Activated CD8-positive, alpha-beta memory T cell treated with anti-CD3 and anti-CD28 coated beads, Interleukin-2, amount 50 U/mL, for 48 hours (primary cell): ENCODE data around the gene MYPN.
"Not testable (repeated sequence)": the region's sequence is repeated elsewhere in the genome, so short reads cannot be mapped to it uniquely, and the experiment has no call there.

Source experiments
- DNase-seq: peaks from one replicate; pipeline ENCODE4 v3.0.0-alpha.2; 2020

MYPN gene

DNA sequence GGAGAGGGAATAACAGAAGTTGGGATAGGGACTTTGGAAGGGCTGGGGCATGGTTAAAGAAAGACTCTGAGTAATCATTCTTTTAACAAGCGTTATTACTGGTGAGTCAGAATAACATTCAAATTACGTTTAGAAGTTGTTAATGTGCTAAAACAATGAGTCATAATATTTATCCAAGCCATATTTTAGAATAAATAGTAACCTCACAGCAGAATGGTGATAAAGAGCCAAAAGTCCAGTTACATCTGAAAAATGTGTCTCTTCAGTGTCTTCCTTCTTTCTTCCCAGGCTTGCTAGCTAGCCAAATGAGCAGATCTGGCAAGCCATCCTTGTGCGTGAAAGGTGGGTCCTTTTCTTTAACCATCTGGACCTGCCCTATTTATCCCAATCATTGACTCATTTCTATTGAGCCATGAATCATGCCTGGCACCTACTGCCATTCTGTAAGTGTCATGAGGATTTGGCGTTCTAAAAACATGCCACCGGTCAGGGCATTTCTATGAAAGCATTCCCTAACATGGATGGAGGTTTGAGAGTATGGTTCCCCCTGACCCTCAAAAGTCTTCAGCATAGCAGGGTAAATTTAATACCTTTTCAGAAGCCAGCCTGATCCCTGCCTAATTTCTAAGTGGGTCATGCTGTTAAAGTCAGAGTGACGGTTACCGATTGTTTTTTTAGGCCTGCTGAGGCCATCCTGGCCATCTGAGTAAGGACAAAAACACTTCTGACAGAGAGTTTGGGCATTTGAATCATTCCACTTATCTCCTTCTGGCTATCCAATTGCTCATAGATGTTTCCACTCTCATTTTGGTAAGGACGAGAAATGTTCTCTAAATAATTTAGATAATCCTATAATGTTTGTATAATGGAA is 26.9 kb downstream of the MYPN start:
- no peak for DNase-seq

DNA sequence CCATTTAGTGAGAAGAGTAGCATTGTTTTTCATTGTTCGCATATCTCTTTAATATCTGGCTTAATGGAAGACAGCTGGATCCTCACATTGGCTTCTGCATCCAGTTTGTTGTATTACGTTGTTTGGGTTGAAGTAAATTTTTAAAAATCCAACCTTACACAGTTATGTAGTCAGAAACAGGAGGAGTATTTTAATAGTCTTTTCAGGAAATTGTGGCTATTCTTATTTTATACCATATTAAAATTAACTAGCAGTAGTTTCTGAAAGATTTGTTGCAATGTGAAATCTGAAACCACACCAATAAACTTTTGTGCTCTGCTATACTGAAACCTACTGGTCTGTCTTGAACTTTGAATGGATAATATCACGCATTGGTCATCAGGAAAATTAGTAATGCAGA is 27.9 kb downstream of the MYPN start:
- no peak for DNase-seq

DNA sequence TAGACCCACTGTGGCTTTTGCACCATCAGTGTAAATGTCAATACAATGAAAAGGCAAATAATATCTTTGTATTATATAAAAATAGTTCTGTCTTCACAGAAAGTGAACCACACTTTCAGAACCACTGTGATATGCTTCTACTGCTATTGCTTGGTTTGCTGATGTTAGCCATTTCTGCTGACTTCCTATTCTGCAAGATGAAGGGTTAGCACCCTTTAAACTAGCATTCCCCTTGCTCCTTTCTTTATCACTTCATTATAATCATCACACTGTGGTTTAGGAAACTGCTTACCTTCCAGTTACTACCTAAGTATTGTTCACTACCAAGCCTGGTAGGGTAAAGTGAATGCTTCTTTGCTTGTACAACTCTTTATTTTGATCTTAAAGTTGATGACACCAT is 29.2 kb downstream of the MYPN start:
- DNase-seq, result no peak

DNA sequence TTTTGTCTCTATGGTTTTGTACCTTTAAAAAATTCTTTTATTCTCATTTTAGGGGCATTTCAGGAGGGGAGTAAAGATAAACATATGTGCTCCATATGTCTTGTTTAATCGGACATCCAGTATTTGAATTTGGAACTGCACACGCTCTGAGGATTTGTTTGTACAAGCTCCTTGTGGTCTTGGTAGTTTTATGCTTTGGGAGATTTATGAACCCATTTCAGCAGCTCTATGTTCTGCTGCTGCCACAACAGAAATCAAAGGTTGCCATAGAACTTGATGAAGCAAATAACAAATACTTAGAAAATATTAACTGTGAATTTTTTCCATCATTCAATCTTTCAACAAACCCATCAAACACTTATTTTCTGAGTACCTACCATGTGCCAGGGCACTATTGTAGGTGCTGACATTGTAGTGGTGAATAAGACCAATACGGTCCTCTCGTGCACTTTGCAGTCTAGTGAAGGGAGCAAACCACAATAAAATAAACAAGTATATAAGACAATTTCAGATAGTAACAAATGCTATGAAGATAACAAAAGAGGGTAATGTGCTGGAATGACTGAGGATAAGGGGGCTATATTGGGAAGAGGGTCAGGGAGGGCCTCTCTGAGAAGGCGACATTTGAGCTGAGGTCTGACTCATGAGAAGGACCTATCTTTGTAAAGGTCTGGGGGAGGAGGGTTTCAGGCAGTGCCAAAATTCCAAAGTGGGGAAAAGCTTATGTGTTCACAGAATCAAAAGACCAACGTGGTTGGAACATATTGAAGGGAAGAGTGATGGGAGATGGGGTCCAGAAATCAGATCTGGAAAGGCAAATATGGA is 30.4 kb downstream of the MYPN start:
- no peak for DNase-seq

DNA sequence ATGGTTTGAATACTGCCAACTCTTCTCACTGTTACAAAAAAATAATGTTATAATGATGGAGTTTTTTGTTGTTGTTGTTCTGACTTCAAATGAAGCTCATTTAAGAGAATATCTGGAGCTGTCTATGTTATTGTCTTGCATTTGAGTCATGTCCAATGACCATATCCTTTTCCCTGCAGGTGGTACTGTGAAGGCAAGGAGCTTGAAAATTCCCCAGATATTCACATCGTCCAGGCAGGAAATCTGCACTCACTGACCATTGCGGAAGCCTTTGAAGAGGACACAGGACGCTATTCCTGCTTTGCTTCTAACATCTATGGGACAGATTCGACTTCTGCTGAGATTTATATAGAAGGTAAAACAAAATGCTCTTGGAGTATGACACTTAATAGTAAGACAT is 33.5 kb downstream of the MYPN start:
- DNase-seq, result no peak

DNA sequence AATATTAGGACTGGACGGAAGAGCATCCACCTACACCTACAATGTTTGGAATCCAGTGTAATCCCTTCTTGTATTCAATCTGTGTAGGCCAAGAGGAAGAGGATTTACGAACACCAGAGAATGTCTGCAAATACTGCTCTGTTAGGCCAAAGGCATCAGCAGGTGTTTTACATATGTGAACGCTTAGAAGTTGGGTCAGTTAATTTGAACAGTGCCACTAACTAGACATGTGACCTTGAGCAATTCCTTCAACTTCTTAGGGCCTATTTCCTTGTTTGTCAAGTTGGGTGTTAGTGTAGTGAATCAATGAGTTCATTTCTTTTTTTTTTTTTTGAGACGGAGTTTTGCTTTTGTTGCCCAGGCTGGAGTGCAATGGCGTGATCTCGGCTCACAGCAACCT is 35.4 kb downstream of the MYPN start:
- no peak for DNase-seq

DNA sequence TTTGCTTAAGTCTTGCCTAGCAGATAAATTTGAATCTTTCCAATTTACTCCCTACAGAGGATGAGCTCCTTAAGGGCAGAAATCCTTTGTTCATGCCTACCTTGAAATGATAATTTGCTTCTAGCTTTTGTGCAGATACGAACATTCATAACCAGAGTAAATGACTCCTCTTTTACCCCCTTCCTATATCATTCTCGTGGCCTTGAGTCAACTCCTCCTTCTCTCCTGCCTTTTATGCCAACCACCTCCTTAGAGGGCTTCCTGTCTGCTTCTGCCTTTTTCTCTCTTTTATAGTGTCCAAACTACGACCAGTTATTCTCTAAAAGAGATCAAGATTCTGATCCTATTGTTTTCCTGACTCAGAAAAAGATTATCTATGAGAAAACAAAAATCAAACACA is 36.4 kb downstream of the MYPN start:
- no peak for DNase-seq

DNA sequence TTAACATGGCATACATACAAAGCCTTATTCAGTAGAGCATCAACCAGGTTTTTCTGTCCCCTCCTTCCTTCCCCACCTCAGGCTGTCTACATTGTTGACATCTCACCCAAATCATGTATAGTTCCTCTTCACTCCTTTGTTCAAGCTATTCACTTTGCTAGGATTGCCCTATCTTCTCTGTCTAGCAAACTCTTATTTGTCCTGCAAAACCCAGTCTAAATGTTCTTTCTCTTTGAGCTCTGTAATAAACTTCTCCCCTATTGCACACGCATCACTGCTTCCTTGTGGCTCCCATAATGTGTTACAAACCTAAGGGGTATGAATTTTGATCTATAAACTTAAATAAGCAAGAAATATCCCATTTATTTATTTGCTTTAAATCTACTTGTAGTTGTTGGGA is 36.8 kb downstream of the MYPN start:
- no peak for DNase-seq

DNA sequence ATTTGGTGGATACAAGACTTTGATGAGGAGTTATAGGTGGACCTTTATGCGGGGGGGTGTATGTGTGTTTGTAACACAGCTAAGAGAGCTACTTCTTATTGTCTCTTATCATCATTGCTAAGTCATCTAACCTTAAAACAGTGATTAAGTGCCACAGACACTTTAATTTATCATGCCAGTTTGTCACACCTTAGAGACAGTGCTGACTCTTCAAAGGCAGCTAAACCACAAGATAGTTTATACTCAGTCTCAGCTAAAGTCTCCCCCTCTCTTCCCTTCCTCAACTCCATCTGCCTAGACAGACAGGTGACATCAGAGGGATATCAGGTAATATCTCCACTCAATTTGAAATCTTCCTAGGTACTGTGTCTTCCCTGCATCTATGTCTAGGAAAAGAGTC is 42.2 kb downstream of the MYPN start:
- no peak for DNase-seq

DNA sequence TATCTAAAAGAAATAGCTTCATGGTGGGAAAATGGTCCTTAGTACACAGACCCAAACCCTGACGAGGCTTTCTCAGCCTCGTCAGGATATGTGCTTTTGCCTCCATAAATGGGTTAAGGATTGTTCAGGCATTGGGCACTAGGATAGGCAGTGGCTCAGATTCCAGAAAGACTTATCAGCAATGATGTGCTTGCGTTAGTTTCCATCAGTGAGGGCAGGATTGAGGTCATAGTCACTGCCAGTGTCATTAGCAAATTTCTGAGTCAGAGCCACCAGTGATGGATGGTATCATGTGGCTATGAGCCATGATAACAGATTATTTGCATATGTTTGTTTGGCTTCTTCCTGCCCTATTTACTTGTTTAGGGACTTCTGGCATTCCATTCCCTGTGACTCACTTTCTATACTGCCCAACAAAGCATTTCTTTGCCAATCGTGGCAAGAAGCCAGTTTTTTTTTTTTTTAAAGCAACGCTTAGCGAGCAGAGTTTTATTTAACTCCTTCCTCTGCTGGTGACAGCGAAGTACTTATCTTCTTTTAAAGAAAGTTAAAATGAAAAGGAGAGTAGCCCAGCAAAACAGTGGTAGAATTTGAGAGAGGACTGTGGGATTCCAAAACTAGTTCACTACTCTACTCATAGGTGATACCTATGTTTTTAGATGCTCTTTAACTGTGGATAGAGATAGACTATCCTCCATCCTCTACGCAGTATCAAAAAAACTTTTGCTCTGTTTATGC is 44.4 kb downstream of the MYPN start:
- DNase-seq, result no peak

DNA sequence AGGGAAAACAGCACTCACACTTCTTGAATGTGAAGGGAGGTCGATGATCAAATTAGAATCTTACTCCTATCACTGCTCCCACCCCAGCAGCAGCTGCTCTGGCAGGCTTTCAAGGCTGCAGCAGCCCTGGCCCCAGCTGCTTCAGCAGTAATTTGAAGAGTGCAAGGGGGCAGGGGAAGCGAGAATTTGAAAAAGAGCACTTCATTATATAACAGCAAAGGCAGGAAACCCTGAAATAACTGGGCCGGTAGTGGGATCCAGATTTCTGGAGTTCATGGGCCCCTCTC is 44.9 kb downstream of the MYPN start:
- no peak for DNase-seq

DNA sequence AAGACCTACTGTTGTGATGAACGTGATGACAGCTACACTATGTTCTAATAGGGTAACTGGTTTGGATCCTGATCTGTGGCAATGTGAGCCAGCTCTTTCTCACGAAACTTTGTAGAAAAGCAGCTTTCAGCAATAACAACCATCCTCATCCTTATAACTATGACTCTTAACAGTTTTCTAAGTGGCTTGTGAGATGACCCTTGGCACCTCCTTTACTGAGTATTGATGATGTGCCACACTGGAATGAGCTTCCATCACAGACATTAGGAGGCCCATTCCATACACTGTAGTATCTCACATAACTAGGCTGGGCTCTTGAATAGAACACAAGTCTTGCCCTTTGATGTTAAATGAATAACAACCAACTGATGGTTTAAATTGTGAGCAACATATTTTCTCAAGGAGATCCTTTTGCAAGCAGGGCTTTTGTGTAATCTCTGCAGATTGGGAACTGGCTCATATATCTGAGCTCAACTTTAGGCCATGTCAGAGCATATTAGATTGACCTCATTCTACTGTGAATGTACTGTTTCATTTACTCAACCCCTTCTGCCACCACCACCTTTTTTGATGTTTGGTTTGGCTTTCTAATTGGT is 46.4 kb downstream of the MYPN start:
- DNase-seq, result no peak

DNA sequence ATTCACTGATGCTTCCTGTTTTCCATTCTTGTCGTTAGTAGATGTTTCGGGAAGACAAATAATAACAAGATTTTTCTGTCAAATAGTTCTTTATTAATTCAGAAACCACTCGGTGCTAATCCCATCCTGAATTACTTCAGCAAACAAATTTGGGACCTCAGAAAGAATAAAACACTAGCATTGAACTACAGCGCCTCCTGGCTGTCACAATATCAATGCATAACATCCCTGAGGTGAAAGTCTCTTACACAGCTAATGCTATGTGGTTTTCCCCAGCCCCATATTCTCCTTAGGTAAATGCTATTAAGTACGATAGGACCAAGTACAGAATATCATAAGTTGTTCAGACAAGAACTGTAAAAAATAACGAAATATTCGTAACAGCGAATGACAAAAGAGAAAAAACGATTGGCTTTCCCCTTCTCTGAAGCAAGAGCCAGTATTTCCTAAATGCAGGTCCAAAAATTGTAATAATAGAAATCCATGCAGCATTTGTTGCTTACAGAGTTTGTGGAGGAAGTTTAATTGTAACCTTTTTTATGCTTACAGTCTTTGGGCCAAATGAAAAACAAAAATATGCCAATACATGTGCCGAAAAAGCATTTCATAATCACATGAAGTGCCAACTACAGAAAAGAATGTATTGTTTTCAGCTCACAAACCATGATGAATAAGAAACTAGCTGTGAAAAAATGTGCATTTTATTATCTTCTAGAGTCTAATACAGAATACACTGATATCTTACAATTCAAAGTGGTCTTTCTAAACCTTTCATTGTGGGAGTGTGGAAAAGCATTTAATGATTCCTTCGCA is 47.3 kb downstream of the MYPN start:
- DNase-seq, result peak; percentile 63

DNA sequence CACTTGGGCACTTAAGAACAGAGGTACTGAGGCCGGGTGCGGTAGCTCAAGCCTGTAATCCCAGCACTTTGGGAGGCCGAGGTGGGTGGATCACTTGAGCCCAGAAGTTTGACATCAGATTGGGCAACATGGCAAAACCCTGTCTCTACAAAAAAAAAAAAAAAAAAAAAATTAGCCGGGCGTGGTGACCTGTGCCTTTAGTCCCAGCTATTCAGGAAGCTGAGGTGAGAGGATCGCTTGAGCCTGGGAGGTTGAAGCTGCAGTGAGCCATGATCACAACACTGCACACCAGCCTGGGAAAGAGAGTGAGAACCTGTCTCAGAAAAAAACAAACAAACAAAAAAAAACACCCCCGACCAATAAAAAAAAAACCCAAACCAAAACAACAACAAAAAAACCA is 48.2 kb downstream of the MYPN start:
- not testable (repeated sequence) for DNase-seq

DNA sequence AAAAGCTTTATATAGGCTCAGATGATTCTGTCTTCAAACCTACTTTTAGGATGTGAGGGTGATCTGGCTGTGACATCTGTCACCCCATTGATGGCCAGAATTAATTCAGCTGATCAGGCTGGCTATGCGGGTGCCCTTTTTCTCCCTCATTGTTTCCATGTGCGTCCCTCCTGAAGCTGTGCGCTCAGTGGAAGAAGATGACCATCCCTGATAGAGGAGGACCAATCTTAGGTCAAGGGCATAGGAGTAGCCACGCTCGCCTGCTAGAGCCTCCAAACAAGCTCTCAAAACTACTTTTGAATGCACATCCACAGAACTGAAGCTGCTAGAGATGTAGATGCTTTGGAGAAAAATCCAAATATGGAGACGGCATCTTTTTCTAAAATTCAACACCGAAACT is 48.7 kb downstream of the MYPN start:
- no peak for DNase-seq

DNA sequence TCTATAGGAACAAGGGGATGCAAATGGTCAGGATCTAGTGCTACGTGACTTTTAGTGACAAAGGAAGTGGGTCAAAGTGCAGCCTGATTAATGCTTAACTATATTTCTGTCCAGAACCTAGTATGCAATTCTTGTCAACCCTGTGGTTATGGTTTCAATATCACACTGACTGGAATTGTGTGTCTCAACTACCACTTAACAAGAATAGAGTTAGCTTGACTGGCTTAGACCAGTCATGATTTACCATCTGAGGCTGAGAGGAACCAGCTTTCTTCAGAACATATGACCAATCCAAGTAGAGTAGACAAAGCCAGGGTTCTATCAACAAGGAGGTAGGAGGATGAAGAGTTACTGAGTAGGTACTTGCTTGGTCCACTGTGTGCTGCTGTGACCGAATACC is 54.4 kb downstream of the MYPN start:
- no peak for DNase-seq

DNA sequence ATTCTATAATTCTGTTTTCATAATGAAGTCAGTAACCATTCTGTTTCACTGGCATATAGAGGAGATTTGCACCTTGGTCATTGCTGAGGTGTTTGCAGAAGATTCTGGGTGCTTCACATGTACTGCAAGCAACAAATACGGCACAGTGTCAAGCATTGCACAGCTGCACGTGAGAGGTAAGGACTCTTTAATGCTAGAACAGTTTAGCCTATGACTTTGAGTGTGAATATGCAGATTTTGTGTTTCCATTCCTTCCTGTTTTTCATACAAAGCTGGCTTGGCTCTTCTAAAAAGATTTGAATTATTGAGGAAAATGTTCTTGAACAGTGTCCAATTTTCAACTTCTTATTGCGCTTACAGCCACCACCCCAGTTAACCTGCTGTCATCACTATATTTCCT is 56.4 kb downstream of the MYPN start:
- DNase-seq, result no peak

DNA sequence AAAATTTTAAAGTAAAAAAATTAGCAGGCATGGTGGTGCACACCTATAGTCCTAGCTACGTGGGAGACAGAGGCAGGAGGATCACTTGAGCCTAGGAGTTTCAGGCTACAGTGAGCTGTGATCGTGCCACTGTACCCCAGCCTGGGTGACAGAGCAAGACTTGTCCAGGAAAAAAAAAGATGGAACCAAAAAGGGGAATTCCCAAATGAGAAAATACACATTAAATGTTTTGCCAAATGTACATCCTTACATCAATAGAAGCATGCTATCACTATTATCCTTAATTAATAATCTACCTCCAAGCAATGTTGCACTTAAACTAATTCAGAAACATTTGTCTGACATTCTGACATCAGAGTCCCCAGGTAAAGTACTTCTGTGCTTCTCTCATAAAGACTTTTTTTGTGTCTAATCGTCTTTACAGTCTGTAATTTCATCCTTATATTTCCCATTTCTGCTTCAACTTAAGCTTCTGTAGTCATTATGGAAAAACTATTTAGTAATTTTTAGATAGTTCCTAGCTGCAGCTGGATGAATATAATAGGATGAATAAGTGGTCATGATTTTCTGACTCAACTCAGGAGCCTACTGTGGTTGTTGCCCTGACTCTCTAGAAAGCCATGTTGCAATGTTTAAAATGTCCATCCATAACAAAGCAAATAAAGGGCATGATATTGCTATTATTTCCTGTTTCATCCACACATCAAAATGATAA is 57.7 kb downstream of the MYPN start:
- no peak for DNase-seq

DNA sequence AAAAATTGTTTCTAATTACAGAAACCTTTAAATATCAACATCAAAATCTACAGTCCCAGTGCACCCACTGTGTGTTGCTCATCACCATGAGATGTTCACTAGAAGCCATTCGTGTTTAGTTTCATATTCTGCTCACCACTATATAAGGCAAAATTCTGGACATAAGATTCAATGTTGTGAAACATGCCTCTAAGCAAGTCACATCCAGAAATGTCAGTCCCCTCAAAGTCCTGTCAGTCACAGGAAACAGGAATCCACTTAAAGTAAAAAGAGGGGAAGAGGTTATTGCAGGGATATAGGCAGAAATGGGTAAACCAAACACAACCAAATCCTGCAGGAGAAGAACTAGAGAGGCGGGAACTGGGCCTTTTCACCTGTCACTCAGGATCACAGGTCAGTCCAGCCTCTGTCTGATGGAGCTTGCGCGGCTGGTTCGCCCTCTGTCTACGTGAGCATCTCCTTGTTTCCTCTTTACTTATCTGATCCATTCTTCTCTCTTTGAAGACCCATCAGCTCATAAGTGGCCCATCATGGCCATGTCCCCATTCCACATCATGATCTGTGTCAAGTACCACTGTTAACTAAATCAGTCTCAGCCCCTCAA is 58.4 kb downstream of the MYPN start:
- DNase-seq, result no peak

DNA sequence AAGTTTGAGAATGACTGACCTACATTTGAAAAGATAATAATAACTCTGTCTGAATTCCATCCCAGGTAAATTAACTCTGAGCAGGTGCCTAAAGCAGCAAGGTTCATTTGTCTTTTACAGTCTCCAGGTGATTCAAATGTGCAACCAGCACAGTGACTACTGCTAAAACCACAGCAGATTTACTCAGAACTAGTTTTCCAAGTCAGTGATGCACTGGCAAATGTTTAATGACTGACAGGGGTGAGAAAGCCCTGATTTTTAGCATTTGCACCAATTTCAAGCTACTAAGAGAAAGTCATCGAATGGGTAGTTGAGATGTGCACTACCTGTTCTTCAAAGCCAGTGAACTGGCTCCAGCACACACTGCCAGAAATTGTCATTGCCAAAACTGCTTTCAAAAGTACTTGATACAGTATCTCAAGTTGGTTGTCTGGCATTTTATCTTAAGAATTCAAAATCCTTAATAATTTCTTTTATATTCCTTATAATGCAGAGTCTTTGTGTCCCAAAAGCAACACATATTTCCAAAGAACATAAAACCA is 62.3 kb downstream of the MYPN start:
- DNase-seq, result no peak

DNA sequence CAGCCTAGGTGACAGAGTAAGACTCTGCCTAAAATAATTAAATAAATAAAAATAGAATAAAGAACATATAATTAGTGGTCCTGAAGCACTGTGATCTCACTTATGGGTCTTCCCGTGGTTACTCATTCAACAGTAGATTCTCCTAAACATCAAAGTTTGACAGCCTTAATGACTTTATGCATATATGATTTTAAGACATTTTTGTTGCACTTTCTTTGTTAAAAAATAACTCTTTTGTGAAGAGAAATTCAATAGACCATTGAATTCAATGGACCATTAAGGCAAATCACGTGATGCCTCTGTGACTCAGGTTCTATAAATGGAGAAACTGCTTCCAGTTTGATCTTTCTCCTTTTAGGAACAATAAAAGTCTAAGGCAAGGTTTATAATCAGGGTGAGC is 63.0 kb downstream of the MYPN start:
- DNase-seq, result no peak
